Esophagus squamous epithelium (tissue), 5 donors: ENCODE measurements around the gene BIRC7. TPM values are rescaled to one million over a fixed set of nuclear protein-coding genes. Genes with fewer than 3 reads are reported as not detected.

Source experiments
- DNase-seq: peaks from one replicate; lab custom pipeline; 2025; lab: John Stamatoyannopoulos, UW
- H3K27ac ChIP-seq, 4 donors: fragments of 200-600 bp; sonication (generic); one replicate each; pipeline ENCODE4 v1.5.1; 2016 to 2019; ENCODE audit warnings: mild to moderate bottlenecking in 1 of 4
- H3K27me3 ChIP-seq, 4 donors: fragments of 200-600 bp; sonication (generic); 1 replicate in 3 of 4; 2 replicates in 1 of 4; pipeline versions ENCODE4 v1.5.1 to v1.6.0; 2017 to 2021; ENCODE audit warnings: antibody characterized with exemption in 1 of 4
- H3K36me3 ChIP-seq, 3 donors: fragments of 200-600 bp; sonication (generic); one replicate each; pipeline ENCODE4 v1.5.1; 2016 to 2019
- H3K4me1 ChIP-seq, 3 donors: fragments of 200-600 bp; sonication (generic); one replicate each; pipeline ENCODE4 v1.5.1; 2017 to 2019
- H3K4me3 ChIP-seq, 4 donors: fragments of 200-600 bp; sonication (generic); 1 replicate in 3 of 4; 2 replicates in 1 of 4; pipeline ENCODE4 v1.5.1; 2016 to 2019; ENCODE audit warnings: mild to moderate bottlenecking in 2 of 4, moderate library complexity in 1 of 4
- H3K9me3 ChIP-seq, 3 donors: fragments of 200-600 bp; sonication (generic); one replicate each; pipeline ENCODE4 v1.5.1; 2016 to 2019
- CTCF ChIP-seq, 6 experiments: fragments of 450-650 bp in 4 of 6; fragments of 200-600 bp in 2 of 6; sonication (generic) in 2 of 6; IDR thresholded peaks; one replicate each; pipeline ENCODE4 v1.5.1; 2016 to 2019; ENCODE audit warnings: antibody characterized with exemption in 6 of 6, mild to moderate bottlenecking in 4 of 6, moderate library complexity in 4 of 6
- POLR2A ChIP-seq, 4 donors: fragments of 450-650 bp; IDR thresholded peaks; one replicate each; pipeline ENCODE4 v1.6.1; 2017; ENCODE audit warnings: antibody characterized with exemption in 4 of 4, mild to moderate bottlenecking in 4 of 4, moderate library complexity in 3 of 4
- WGBS, 2 donors: methylation state at CpG; one replicate each; pipeline ENCODE4 v1.1.5; 2018; 5-methylcytosine and 5-hydroxymethylcytosine counted together
- intact Hi-C: fragments of 100-400 bp; cut with DNase I; formaldehyde crosslinking; loops from one replicate; pipeline ENCODE4 v1.15.0; 2022
- total RNA-seq, 4 donors: library from RNA; depleted of rRNA; stranded (reverse); fragments of >200 nt; gene quantifications; one replicate each; pipeline ENCODE4 v1.1.0, GENCODE V29; 2016
- donor health status: DM: yes; HTN: yes; CAD: no.

The BIRC7 gene
- total RNA-seq, 4 donors from 2014 or later: 0.57 TPM; not detected in 3

- no peaks in the 10 kb centered on the region for H3K4me1 ChIP-seq
- no peak for DNase-seq
- no peak overlapping the region for H3K4me3 ChIP-seq
- intact Hi-C loops: no loop called here
- H3K36me3 ChIP-seq: peaks cover 0 to 23% (median 5%) of the 10 kb centered on the region in 3 donors
- H3K27me3 ChIP-seq: no peaks in the 10 kb centered on the region
- no peaks in the 10 kb centered on the region for H3K9me3 ChIP-seq
- no peak for TF ChIP-seq CTCF (IDR thresholded peaks at IDR 0.05)
- no peak for TF ChIP-seq POLR2A (IDR thresholded peaks at IDR 0.05)
- H3K27ac ChIP-seq: no peak overlapping the region
- WGBS, 2 donors: 46 to 50% methylated on average over 2 to 3 of the region's 14 CpGs
Measured at GRCh38 chr20:63191400-63191799, 44.3 kb upstream of the BIRC7 start.

- no peak overlapping the region for H3K4me3 ChIP-seq
- no peaks in the 10 kb centered on the region for H3K27me3 ChIP-seq
- no peak overlapping the region for H3K27ac ChIP-seq
- peaks cover 0 to 36% (median 5%) of the 10 kb centered on the region in 3 donors for H3K36me3 ChIP-seq
- H3K4me1 ChIP-seq: peaks cover 0 to 11% (median 5%) of the 10 kb centered on the region in 3 donors
- H3K9me3 ChIP-seq: no peaks in the 10 kb centered on the region
- 86 to 88% methylated on average over 12 to 15 of the region's 21 CpGs for WGBS, 2 donors
- DNase-seq: no peak
- intact Hi-C loops: no loop called here
- TF ChIP-seq CTCF (IDR thresholded peaks at IDR 0.05): no peak
- no peak for TF ChIP-seq POLR2A (IDR thresholded peaks at IDR 0.05)
Measured at GRCh38 chr20:63192721-63193120, 43.0 kb upstream of the BIRC7 start.

GRCh38 chr20:63194007-63194796, 41.5 kb upstream of the BIRC7 start:
- Histone ChIP-seq H3K4me3 (no peak overlapping the region), H3K4me1 (peaks cover 0 to 23% (median 8%) of the 10 kb centered on the region in 3 donors), H3K27me3 (no peaks in the 10 kb centered on the region), H3K27ac (no peak overlapping the region), H3K36me3 (peaks cover 0 to 50% (median 5%) of the 10 kb centered on the region in 3 donors), H3K9me3 (no peaks in the 10 kb centered on the region)
- intact Hi-C loops: no loop called here
- 60 to 68% methylated on average over 5 to 13 of the region's 14 CpGs for WGBS, 2 donors
- no peak for DNase-seq
- TF ChIP-seq CTCF (IDR thresholded peaks at IDR 0.05): no peak
- no peak for TF ChIP-seq POLR2A (IDR thresholded peaks at IDR 0.05)

- WGBS, 2 donors: 75 to 96% methylated on average over 2 to 4 of the region's 4 CpGs
- no peak for TF ChIP-seq CTCF (IDR thresholded peaks at IDR 0.05)
- TF ChIP-seq POLR2A (IDR thresholded peaks at IDR 0.05): no peak
Measured at GRCh38 chr20:63194797-63195173, 40.9 kb upstream of the BIRC7 start.

GRCh38 chr20:63196768-63197470, 38.8 kb upstream of the BIRC7 start:
- no peaks in the 10 kb centered on the region for H3K27me3 ChIP-seq
- peaks cover 0 to 77% (median 5%) of the 10 kb centered on the region in 3 donors for H3K36me3 ChIP-seq
- 65 to 77% methylated on average over 6 to 8 of the region's 9 CpGs for WGBS, 2 donors
- no peaks in the 10 kb centered on the region for H3K9me3 ChIP-seq
- H3K4me3 ChIP-seq: no peak overlapping the region
- TF ChIP-seq POLR2A (IDR thresholded peaks at IDR 0.05): no peak
- TF ChIP-seq CTCF (IDR thresholded peaks at IDR 0.05): no peak
- no peak for DNase-seq
- peaks cover 0 to 23% (median 8%) of the 10 kb centered on the region in 3 donors for H3K4me1 ChIP-seq
- H3K27ac ChIP-seq: no peak overlapping the region
- intact Hi-C loops: no loop called here

More at GRCh38 chr20:63194797-63195173, 40.9 kb upstream of the BIRC7 start:
- intact Hi-C loops: no loop called here
- H3K4me1 ChIP-seq: peaks cover 0 to 23% (median 8%) of the 10 kb centered on the region in 3 donors
- no peak for DNase-seq
- no peak overlapping the region for H3K4me3 ChIP-seq
- no peak overlapping the region for H3K27ac ChIP-seq
- H3K27me3 ChIP-seq: no peaks in the 10 kb centered on the region
- H3K36me3 ChIP-seq: peaks cover 0 to 56% (median 5%) of the 10 kb centered on the region in 3 donors
- H3K9me3 ChIP-seq: no peaks in the 10 kb centered on the region
